ENCODE results near the gene EXOC6B.
A peak's percentile ranks its signal among the peaks of the same experiment; 100 is the strongest.

Gene EXOC6B

DNA sequence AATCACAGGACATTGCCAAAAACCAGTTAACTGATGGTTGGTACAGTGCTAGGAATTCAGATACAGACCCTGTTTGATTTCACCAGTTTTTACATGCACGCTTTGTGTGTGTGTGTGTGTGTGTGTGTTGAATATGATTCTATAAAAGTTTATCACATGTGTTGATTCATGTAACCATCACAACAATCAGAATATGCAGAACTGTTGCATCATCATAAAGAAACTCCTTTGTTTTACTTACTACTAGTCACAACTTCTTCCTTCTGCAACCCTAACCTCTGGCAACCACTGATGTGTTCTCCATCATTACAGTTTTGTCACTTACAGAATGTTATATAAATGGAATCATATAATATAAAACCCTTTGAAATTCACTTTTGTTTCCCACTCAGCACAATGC lies 533.4 kb downstream of the EXOC6B start:
- no peak overlapping the region for H3K4ac ChIP-seq (ENCODE audit: low read depth, low read length)
- H2BK5ac ChIP-seq (ENCODE audit: low read length) = no peak overlapping the region
- H2BK120ac ChIP-seq (ENCODE audit: low read depth, low read length) = no peak overlapping the region
- no peak overlapping the region for H3K56ac ChIP-seq (ENCODE audit: low read length)
- no peak overlapping the region for H3K4me2 ChIP-seq (ENCODE audit: low read length)
- WGBS (ENCODE audit: extremely low coverage, insufficient coverage, low lambda C conversion rate) = no CpG with 5 or more reads among the region's 1 CpG
- no peak overlapping the region for H3K23ac ChIP-seq (ENCODE audit: low read length)
- H3K36me3 ChIP-seq (ENCODE audit: control insufficient read depth, insufficient read depth, low read length) = no peaks in the 10 kb centered on the region
- no peaks in the 10 kb centered on the region for H3K79me1 ChIP-seq (ENCODE audit: low read length)
- H4K5ac ChIP-seq (ENCODE audit: low read length) = no peak overlapping the region
- no peak overlapping the region for H3K9ac ChIP-seq (ENCODE audit: low read length)
- H3K4me1 ChIP-seq (ENCODE audit: control insufficient read depth, low read depth, low read length) = no peaks in the 10 kb centered on the region
- no peak overlapping the region for H2BK15ac ChIP-seq (replicated peaks; ENCODE audit: low read depth)
- no peaks in the 10 kb centered on the region for H3K79me2 ChIP-seq (ENCODE audit: control insufficient read depth, insufficient read depth, low read length)
- H3K27ac ChIP-seq (ENCODE audit: low read depth, low read length) = no peak overlapping the region
- H3K4me3 ChIP-seq (ENCODE audit: low read length) = no peak overlapping the region
- no peak overlapping the region for H4K8ac ChIP-seq (ENCODE audit: low read depth, low read length)
- no peaks in the 10 kb centered on the region for H3K27me3 ChIP-seq (ENCODE audit: insufficient read depth, low read length, poor library complexity)
- H3K18ac ChIP-seq (ENCODE audit: low read length) = no peak overlapping the region
- no peak for DNase-seq
- H2AK5ac ChIP-seq (ENCODE audit: low read length) = no peak overlapping the region

GRCh38 chr2:72291059-72291458 lies 534.8 kb downstream of the EXOC6B start:
- Histone ChIP-seq H3K79me2 (ENCODE audit: control insufficient read depth, insufficient read depth, low read length) (no peaks in the 10 kb centered on the region), H3K56ac (ENCODE audit: low read length) (no peak overlapping the region), H2BK15ac (replicated peaks; ENCODE audit: low read depth) (no peak overlapping the region), H3K36me3 (ENCODE audit: control insufficient read depth, insufficient read depth, low read length) (no peaks in the 10 kb centered on the region), H3K27ac (ENCODE audit: low read depth, low read length) (no peak overlapping the region), H3K9ac (ENCODE audit: low read length) (no peak overlapping the region), H3K4me1 (ENCODE audit: control insufficient read depth, low read depth, low read length) (no peaks in the 10 kb centered on the region), H4K5ac (ENCODE audit: low read length) (no peak overlapping the region), H3K27me3 (ENCODE audit: insufficient read depth, low read length, poor library complexity) (no peaks in the 10 kb centered on the region), H3K79me1 (ENCODE audit: low read length) (no peaks in the 10 kb centered on the region), H2BK5ac (ENCODE audit: low read length) (no peak overlapping the region), H3K4ac (ENCODE audit: low read depth, low read length) (no peak overlapping the region), H4K8ac (ENCODE audit: low read depth, low read length) (no peak overlapping the region), H3K4me3 (ENCODE audit: low read length) (no peak overlapping the region), H3K18ac (ENCODE audit: low read length) (no peak overlapping the region), H3K4me2 (ENCODE audit: low read length) (no peak overlapping the region), H2BK120ac (ENCODE audit: low read depth, low read length) (no peak overlapping the region), H3K23ac (ENCODE audit: low read length) (no peak overlapping the region), H2AK5ac (ENCODE audit: low read length) (no peak overlapping the region)
- no peak for DNase-seq
- WGBS (ENCODE audit: extremely low coverage, insufficient coverage, low lambda C conversion rate) = no CpG with 5 or more reads among the region's 4 CpGs

- Histone ChIP-seq H2AK5ac (ENCODE audit: low read length) (no peak overlapping the region), H3K56ac (ENCODE audit: low read length) (no peak overlapping the region), H3K23ac (ENCODE audit: low read length) (no peak overlapping the region), H3K4ac (ENCODE audit: low read depth, low read length) (no peak overlapping the region), H3K79me2 (ENCODE audit: control insufficient read depth, insufficient read depth, low read length) (no peaks in the 10 kb centered on the region), H2BK15ac (replicated peaks; ENCODE audit: low read depth) (no peak overlapping the region), H2BK5ac (ENCODE audit: low read length) (no peak overlapping the region), H4K8ac (ENCODE audit: low read depth, low read length) (no peak overlapping the region), H3K79me1 (ENCODE audit: low read length) (no peaks in the 10 kb centered on the region), H3K4me1 (ENCODE audit: control insufficient read depth, low read depth, low read length) (no peaks in the 10 kb centered on the region), H3K4me2 (ENCODE audit: low read length) (no peak overlapping the region), H3K27ac (ENCODE audit: low read depth, low read length) (no peak overlapping the region), H3K18ac (ENCODE audit: low read length) (no peak overlapping the region), H3K4me3 (ENCODE audit: low read length) (no peak overlapping the region), H3K36me3 (ENCODE audit: control insufficient read depth, insufficient read depth, low read length) (no peaks in the 10 kb centered on the region), H2BK120ac (ENCODE audit: low read depth, low read length) (no peak overlapping the region), H3K9ac (ENCODE audit: low read length) (no peak overlapping the region), H3K27me3 (ENCODE audit: insufficient read depth, low read length, poor library complexity) (no peaks in the 10 kb centered on the region), H4K5ac (ENCODE audit: low read length) (no peak overlapping the region)
- no CpG with 5 or more reads among the region's 3 CpGs for WGBS (ENCODE audit: extremely low coverage, insufficient coverage, low lambda C conversion rate)
- DNase-seq = no peak
Measured at GRCh38 chr2:72289736-72290135, 536.1 kb downstream of the EXOC6B start.

DNA sequence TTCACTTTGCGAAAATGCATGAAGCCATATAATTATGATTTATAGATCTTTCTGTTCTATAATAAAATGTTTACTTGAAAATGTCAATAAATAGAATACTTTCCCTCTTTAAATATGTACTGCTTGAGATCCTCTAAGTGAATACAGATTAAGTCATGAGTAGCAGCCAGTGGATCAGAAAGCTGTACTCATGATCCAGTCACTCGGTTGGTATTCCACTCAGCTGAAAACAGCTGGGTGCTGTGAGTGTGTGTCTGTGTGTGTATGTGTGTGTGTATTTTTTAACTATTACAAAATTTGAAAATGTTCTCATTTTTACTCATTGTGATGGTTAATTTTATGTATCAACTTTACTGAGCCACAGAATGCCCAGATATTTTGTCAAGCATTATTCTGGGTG lies 536.5 kb downstream of the EXOC6B start:
- Histone ChIP-seq H4K5ac (ENCODE audit: low read length) (no peak overlapping the region), H3K23ac (ENCODE audit: low read length) (no peak overlapping the region), H3K18ac (ENCODE audit: low read length) (no peak overlapping the region), H3K27me3 (ENCODE audit: insufficient read depth, low read length, poor library complexity) (no peaks in the 10 kb centered on the region), H3K56ac (ENCODE audit: low read length) (no peak overlapping the region), H3K4me3 (ENCODE audit: low read length) (no peak overlapping the region), H3K9ac (ENCODE audit: low read length) (no peak overlapping the region), H2BK15ac (replicated peaks; ENCODE audit: low read depth) (no peak overlapping the region), H2BK5ac (ENCODE audit: low read length) (no peak overlapping the region), H3K4me2 (ENCODE audit: low read length) (no peak overlapping the region), H3K79me1 (ENCODE audit: low read length) (no peaks in the 10 kb centered on the region), H3K4ac (ENCODE audit: low read depth, low read length) (no peak overlapping the region), H3K27ac (ENCODE audit: low read depth, low read length) (no peak overlapping the region), H2BK120ac (ENCODE audit: low read depth, low read length) (no peak overlapping the region), H4K8ac (ENCODE audit: low read depth, low read length) (no peak overlapping the region), H3K79me2 (ENCODE audit: control insufficient read depth, insufficient read depth, low read length) (no peaks in the 10 kb centered on the region), H3K36me3 (ENCODE audit: control insufficient read depth, insufficient read depth, low read length) (no peaks in the 10 kb centered on the region), H3K4me1 (ENCODE audit: control insufficient read depth, low read depth, low read length) (no peaks in the 10 kb centered on the region), H2AK5ac (ENCODE audit: low read length) (no peak overlapping the region)
- no CpG with 5 or more reads among the region's 2 CpGs for WGBS (ENCODE audit: extremely low coverage, insufficient coverage, low lambda C conversion rate)
- DNase-seq = no peak

- Histone ChIP-seq H3K36me3 (ENCODE audit: control insufficient read depth, insufficient read depth, low read length) (no peaks in the 10 kb centered on the region), H3K23ac (ENCODE audit: low read length) (no peak overlapping the region), H3K4me3 (ENCODE audit: low read length) (no peak overlapping the region), H3K79me1 (ENCODE audit: low read length) (no peaks in the 10 kb centered on the region), H3K4me1 (ENCODE audit: control insufficient read depth, low read depth, low read length) (no peaks in the 10 kb centered on the region), H3K79me2 (ENCODE audit: control insufficient read depth, insufficient read depth, low read length) (no peaks in the 10 kb centered on the region), H3K4ac (ENCODE audit: low read depth, low read length) (no peak overlapping the region), H3K18ac (ENCODE audit: low read length) (no peak overlapping the region), H2BK5ac (ENCODE audit: low read length) (no peak overlapping the region), H3K9ac (ENCODE audit: low read length) (no peak overlapping the region), H3K27me3 (ENCODE audit: insufficient read depth, low read length, poor library complexity) (no peaks in the 10 kb centered on the region), H3K56ac (ENCODE audit: low read length) (no peak overlapping the region), H4K5ac (ENCODE audit: low read length) (no peak overlapping the region), H2BK15ac (replicated peaks; ENCODE audit: low read depth) (no peak overlapping the region), H2AK5ac (ENCODE audit: low read length) (no peak overlapping the region), H2BK120ac (ENCODE audit: low read depth, low read length) (no peak overlapping the region), H3K27ac (ENCODE audit: low read depth, low read length) (no peak overlapping the region), H3K4me2 (ENCODE audit: low read length) (no peak overlapping the region), H4K8ac (ENCODE audit: low read depth, low read length) (no peak overlapping the region)
- DNase-seq = peak; percentile 9
Measured at GRCh38 chr2:72278046-72278445, 547.8 kb downstream of the EXOC6B start.

DNA sequence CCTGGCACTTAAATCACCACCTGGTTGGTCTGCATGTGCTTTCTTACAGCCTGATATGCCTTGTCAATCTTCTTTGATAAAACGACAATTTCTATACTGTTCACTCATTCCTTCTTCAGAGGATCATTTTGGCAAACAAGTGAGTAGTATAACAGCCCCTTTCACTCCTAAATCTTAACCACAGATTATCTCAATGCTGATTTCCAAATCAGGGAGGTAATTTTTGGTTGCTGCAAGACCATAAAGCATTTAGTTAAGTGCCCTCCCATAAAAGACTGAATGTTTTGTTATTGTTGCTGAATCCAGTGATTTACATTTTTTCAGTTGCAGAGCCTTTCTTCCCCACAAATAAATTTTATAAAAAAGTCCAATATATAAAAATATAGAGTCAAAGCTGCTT lies 549.0 kb downstream of the EXOC6B start:
- no peaks in the 10 kb centered on the region for H3K36me3 ChIP-seq (ENCODE audit: control insufficient read depth, insufficient read depth, low read length)
- H4K8ac ChIP-seq (ENCODE audit: low read depth, low read length) = no peak overlapping the region
- H3K79me2 ChIP-seq (ENCODE audit: control insufficient read depth, insufficient read depth, low read length) = no peaks in the 10 kb centered on the region
- no peak overlapping the region for H3K4me3 ChIP-seq (ENCODE audit: low read length)
- no peak overlapping the region for H3K56ac ChIP-seq (ENCODE audit: low read length)
- H3K23ac ChIP-seq (ENCODE audit: low read length) = no peak overlapping the region
- DNase-seq = no peak
- H3K27ac ChIP-seq (ENCODE audit: low read depth, low read length) = no peak overlapping the region
- no peak overlapping the region for H3K18ac ChIP-seq (ENCODE audit: low read length)
- no peak overlapping the region for H3K4me2 ChIP-seq (ENCODE audit: low read length)
- no CpG with 5 or more reads among the region's 1 CpG for WGBS (ENCODE audit: extremely low coverage, insufficient coverage, low lambda C conversion rate)
- no peak overlapping the region for H3K9ac ChIP-seq (ENCODE audit: low read length)
- no peaks in the 10 kb centered on the region for H3K27me3 ChIP-seq (ENCODE audit: insufficient read depth, low read length, poor library complexity)
- H2AK5ac ChIP-seq (ENCODE audit: low read length) = no peak overlapping the region
- no peak overlapping the region for H2BK5ac ChIP-seq (ENCODE audit: low read length)
- H2BK120ac ChIP-seq (ENCODE audit: low read depth, low read length) = no peak overlapping the region
- no peaks in the 10 kb centered on the region for H3K4me1 ChIP-seq (ENCODE audit: control insufficient read depth, low read depth, low read length)
- no peak overlapping the region for H2BK15ac ChIP-seq (replicated peaks; ENCODE audit: low read depth)
- no peak overlapping the region for H3K4ac ChIP-seq (ENCODE audit: low read depth, low read length)
- H3K79me1 ChIP-seq (ENCODE audit: low read length) = no peaks in the 10 kb centered on the region
- H4K5ac ChIP-seq (ENCODE audit: low read length) = no peak overlapping the region
